ENCODE results near the gene NKX6-1. TPM values are rescaled to one million over a fixed set of nuclear protein-coding genes. Genes with fewer than 3 reads are reported as not detected.

The NKX6-1 gene
- total RNA-seq, 8 experiments from 2014 or later = 0.35 to 55.8 (median 26.3) TPM; not detected in 1

GRCh38 chr4:84459783-84460182 is 39.3 kb downstream of the NKX6-1 start:
- no peak overlapping the region for H3K27ac ChIP-seq
- H3K4me1 ChIP-seq (replicated peaks in 1 of 2) = peaks cover 12 to 16% of the 10 kb centered on the region in 2 donors
- in situ Hi-C loops (cut with MboI; ENCODE audit: low pct_unique_long_range_greater_than_20kb in 2 of 9, low sequenced_read_pairs in 9 of 9, unreplicated experiment in 9 of 9) = no loop called here
- ATAC-seq (replicated peaks in 6 of 8) = peak in 3 of 8 experiments; percentile 17 to 64 (median 52)
- H3K4me3 ChIP-seq = no peak overlapping the region
- WGBS, 10 experiments = 0 to 100% (median 11%) methylated on average over 1 of the region's 1 CpG; no CpG with 5 or more reads in 4 of the 10 experiments

GRCh38 chr4:84456157-84456556 is 42.9 kb downstream of the NKX6-1 start:
- in situ Hi-C loops (cut with MboI; ENCODE audit: low pct_unique_long_range_greater_than_20kb in 2 of 9, low sequenced_read_pairs in 9 of 9, unreplicated experiment in 9 of 9) = no loop called here
- peaks cover 12 to 16% of the 10 kb centered on the region in 2 donors for H3K4me1 ChIP-seq (replicated peaks in 1 of 2)
- H3K27ac ChIP-seq = no peak overlapping the region
- no peak overlapping the region for H3K4me3 ChIP-seq
- 0 to 93% (median 73%) methylated on average over 1 to 4 of the region's 4 CpGs for WGBS, 10 experiments
- ATAC-seq (replicated peaks in 6 of 8) = peak in 4 of 8 experiments; percentile 12 to 44 (median 23)

DNA sequence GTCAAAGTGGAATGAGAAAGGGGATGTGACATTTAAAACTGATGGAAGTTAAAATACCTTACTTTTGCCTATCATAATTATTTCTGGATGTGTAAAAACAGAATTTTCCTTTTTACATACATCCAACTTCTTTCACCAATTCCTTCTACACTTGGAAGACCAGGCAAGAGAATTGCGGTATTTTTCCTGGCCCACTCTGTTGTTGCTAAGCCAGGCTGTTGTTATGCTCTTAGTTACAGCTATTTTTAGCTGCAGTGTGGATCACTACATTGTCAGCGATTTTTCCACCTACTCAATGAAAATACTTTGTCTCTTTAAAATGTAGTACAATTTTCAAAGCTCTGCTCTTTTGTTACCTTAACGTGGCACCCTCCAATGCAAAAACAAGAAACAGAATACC is 43.4 kb downstream of the NKX6-1 start:
- no peak overlapping the region for H3K27ac ChIP-seq
- in situ Hi-C loops (cut with MboI; ENCODE audit: low pct_unique_long_range_greater_than_20kb in 2 of 9, low sequenced_read_pairs in 9 of 9, unreplicated experiment in 9 of 9) = no loop called here
- peaks cover 12 to 16% of the 10 kb centered on the region in 2 donors for H3K4me1 ChIP-seq (replicated peaks in 1 of 2)
- no peak overlapping the region for H3K4me3 ChIP-seq
- ATAC-seq (replicated peaks in 6 of 8) = peak in 5 of 8 experiments; percentile 58 to 74 (median 65)
- 0 to 69% (median 59%) methylated on average over 1 to 3 of the region's 3 CpGs; no CpG with 5 or more reads in 1 of the 10 experiments for WGBS, 10 experiments

DNA sequence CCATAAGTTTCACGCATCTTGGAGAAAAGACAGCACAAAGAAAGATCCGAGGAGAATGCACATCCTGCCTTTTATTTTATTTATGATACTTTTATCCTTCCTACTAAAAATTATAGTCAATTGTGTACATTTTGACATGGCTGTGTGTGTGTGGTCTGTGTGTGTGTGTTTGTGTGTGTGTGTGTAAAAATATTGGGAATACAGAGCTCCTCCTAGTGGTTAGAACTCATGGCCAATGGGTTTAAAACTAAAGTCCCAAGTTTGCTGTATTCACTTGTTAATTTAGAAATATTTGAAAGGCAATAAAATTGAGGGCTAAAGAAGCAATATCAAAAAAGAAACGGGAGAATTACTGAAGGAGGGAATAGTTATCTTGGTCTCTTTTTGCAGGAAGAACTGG is 47.5 kb downstream of the NKX6-1 start:
- H3K27ac ChIP-seq = no peak overlapping the region
- 0 to 40% (median 25%) methylated on average over 1 to 3 of the region's 3 CpGs for WGBS, 10 experiments
- peaks cover 6 to 16% of the 10 kb centered on the region in 2 donors for H3K4me1 ChIP-seq (replicated peaks in 1 of 2)
- in situ Hi-C loops (cut with MboI; ENCODE audit: low pct_unique_long_range_greater_than_20kb in 2 of 9, low sequenced_read_pairs in 9 of 9, unreplicated experiment in 9 of 9) = no loop called here
- no peak for ATAC-seq (replicated peaks in 6 of 8)
- H3K4me3 ChIP-seq = no peak overlapping the region

GRCh38 chr4:84443523-84443922 is 55.6 kb downstream of the NKX6-1 start:
- Histone ChIP-seq H3K4me1 (replicated peaks in 1 of 2) (peaks cover 37 to 56% of the 10 kb centered on the region in 2 donors), H3K27ac (no peak overlapping the region), H3K4me3 (no peak overlapping the region)
- ATAC-seq (replicated peaks in 6 of 8) = peak in 5 of 8 experiments; percentile 39 to 71 (median 62)
- 51 to 84% (median 64%) methylated on average over 2 to 5 of the region's 5 CpGs for WGBS, 10 experiments
- in situ Hi-C loops (cut with MboI; ENCODE audit: low pct_unique_long_range_greater_than_20kb in 2 of 9, low sequenced_read_pairs in 9 of 9, unreplicated experiment in 9 of 9) = no loop called here

- WGBS, 10 experiments = 17 to 85% (median 47%) methylated on average over 1 to 2 of the region's 2 CpGs; no CpG with 5 or more reads in 1 of the 10 experiments
- ATAC-seq (replicated peaks in 6 of 8) = peak in 5 of 8 experiments; percentile 26 to 61 (median 57)
- in situ Hi-C loops (cut with MboI; ENCODE audit: low pct_unique_long_range_greater_than_20kb in 2 of 9, low sequenced_read_pairs in 9 of 9, unreplicated experiment in 9 of 9) = no loop called here
- no peak overlapping the region for H3K4me3 ChIP-seq
- H3K27ac ChIP-seq = no peak overlapping the region
- H3K4me1 ChIP-seq (replicated peaks in 1 of 2) = peaks cover 45 to 64% of the 10 kb centered on the region in 2 donors
Measured at GRCh38 chr4:84442778-84443177, 56.3 kb downstream of the NKX6-1 start.

Other genes with a start within 250 kb of the NKX6-1 start
- 10 to 100 TPM in 1 of 8 experiments, 1 to 10 TPM in 4, under 1 TPM in 3; 0.59 to 23.5 (median 3.2) TPM for gene CDS1, start 83.8 kb upstream of the NKX6-1 start, total RNA-seq

Data from motor neuron (in vitro differentiated cells).